ENCODE measurements around the gene PPP2R2B.

Gene PPP2R2B

DNA sequence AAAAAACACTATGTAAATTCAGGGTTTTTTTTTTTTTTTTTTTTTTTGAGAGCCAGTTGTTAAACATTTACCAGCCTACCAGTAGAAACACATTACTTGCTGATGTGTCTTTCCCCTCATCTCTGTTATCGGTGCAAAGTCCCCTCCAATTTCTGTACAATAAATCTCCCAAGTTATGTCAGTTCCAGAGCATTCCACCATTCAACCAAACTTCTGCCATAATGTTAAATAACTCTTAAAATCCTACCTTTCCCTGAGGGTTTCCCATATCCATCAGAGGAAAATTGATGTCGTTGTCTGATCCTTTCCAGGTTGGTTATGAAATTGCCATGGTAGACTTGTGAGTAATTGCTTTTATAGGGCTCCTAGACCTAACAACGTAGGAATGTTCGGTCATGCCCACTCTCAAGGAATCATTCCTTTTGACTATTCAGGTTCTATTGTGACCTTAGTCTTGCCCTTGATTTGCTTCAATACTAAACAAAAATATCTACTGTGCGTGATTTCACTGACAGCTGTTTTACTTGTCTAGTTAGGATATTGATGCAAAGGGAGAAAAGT lies 5.6 kb upstream of the PPP2R2B start:
- no peaks in the 10 kb centered on the region for H3K9me3 ChIP-seq (ENCODE audit: control insufficient read depth in 1 of 2, low read length in 2 of 2)
- H3K4me1 ChIP-seq (ENCODE audit: control insufficient read depth in 1 of 2, insufficient read depth in 2 of 2, low read length in 2 of 2): no peaks in the 10 kb centered on the region
- no peak overlapping the region for H3K27ac ChIP-seq (ENCODE audit: low read length)
- H3K4me3 ChIP-seq (ENCODE audit: low read depth in 1 of 2, low read length in 2 of 2): no peak overlapping the region
- no peaks in the 10 kb centered on the region for H3K36me3 ChIP-seq (ENCODE audit: control insufficient read depth in 1 of 2, insufficient read depth in 2 of 2, low read length in 2 of 2)
- H3K27me3 ChIP-seq (ENCODE audit: low read depth, low read length): no peaks in the 10 kb centered on the region

DNA sequence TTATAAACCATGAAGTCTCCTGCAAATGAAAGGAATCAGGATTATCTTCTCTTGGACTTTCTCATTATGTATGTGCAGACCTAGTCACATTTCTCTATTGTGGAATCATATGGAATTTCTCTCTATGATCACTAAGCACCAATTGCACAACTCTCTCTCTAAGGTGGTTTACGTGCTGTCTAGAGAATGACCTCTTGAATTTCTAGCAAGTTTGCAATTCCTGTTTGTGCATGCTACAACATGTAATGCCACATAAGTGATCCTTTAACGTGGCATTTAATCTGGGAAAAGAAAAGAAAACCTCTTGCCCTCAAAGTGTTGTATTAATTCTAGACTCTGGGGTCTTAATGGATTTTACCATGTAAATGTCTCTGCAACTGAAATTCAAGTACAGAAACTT lies 5.0 kb upstream of the PPP2R2B start:
- Histone ChIP-seq H3K4me1 (ENCODE audit: control insufficient read depth in 1 of 2, insufficient read depth in 2 of 2, low read length in 2 of 2) (peaks cover 0 to 6% of the 10 kb centered on the region in 2 donors), H3K4me3 (ENCODE audit: low read depth in 1 of 2, low read length in 2 of 2) (no peak overlapping the region), H3K27me3 (ENCODE audit: low read depth, low read length) (no peaks in the 10 kb centered on the region), H3K9me3 (ENCODE audit: control insufficient read depth in 1 of 2, low read length in 2 of 2) (no peaks in the 10 kb centered on the region), H3K27ac (ENCODE audit: low read length) (no peak overlapping the region), H3K36me3 (ENCODE audit: control insufficient read depth in 1 of 2, insufficient read depth in 2 of 2, low read length in 2 of 2) (no peaks in the 10 kb centered on the region)

DNA sequence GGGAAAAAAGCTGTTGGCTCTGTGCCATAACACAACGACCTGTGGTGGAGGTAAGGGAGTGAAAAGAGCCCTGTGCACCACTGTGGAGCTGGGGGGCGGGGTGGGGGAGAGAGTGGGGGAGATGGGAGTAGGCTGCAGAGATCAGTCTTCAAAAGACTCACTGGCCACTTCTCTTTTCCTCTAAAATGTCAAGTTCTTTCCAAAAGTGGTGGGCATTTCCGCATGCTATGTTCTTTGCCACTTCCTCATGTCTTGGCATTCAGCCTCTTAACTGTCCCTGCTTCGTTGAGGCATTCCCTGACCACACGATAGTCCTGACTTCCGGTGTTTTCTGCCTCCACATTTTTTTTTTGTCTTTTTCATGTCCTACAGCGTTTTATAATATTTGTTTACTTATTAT lies 2.4 kb upstream of the PPP2R2B start:
- no peaks in the 10 kb centered on the region for H3K36me3 ChIP-seq (ENCODE audit: control insufficient read depth in 1 of 2, insufficient read depth in 2 of 2, low read length in 2 of 2)
- no peak overlapping the region for H3K4me3 ChIP-seq (ENCODE audit: low read depth in 1 of 2, low read length in 2 of 2)
- no peaks in the 10 kb centered on the region for H3K9me3 ChIP-seq (ENCODE audit: control insufficient read depth in 1 of 2, low read length in 2 of 2)
- no peaks in the 10 kb centered on the region for H3K27me3 ChIP-seq (ENCODE audit: low read depth, low read length)
- H3K4me1 ChIP-seq (ENCODE audit: control insufficient read depth in 1 of 2, insufficient read depth in 2 of 2, low read length in 2 of 2): peaks cover 0 to 16% of the 10 kb centered on the region in 2 donors
- H3K27ac ChIP-seq (ENCODE audit: low read length): no peak overlapping the region

DNA sequence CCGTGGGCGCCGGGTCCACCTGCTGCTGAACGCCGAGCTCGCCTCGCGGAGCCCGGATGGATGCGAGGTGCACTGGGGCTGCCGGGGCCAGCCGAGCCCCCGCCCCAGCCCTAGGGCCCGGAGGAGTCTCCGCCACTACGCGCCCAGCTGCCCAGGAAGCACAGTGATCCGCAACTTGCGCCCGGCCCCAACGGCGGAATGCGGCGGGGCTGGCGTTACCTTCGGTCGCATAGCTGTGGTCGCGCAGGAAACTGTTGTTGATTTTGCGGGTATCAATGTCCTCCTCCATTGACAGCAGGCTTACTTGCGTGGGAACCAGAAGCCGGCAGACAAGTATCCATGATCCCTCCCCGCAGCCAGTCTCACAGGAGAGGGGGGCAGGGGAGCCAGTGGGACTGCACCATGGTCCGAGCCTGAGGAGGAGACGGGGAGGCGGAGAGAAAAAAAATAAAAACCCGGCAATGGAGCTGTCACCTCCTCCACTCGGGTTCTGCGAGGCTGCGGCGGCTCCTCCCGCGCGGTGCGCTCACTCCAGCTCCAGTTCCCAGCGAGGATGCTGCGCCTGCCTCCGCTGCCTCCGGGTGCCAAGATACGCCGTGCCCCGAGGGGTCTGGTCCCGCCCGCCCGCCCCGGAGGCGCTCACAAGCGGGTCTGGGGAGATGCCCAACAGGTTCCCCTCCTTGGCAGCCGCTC lies 628 bp downstream of the PPP2R2B start:
- H3K4me1 ChIP-seq (ENCODE audit: control insufficient read depth in 1 of 2, insufficient read depth in 2 of 2, low read length in 2 of 2): peaks cover 0 to 16% of the 10 kb centered on the region in 2 donors
- no peaks in the 10 kb centered on the region for H3K27me3 ChIP-seq (ENCODE audit: low read depth, low read length)
- H3K4me3 ChIP-seq (ENCODE audit: low read depth in 1 of 2, low read length in 2 of 2): peak overlapping the region; percentile 34 to 67
- no peaks in the 10 kb centered on the region for H3K9me3 ChIP-seq (ENCODE audit: control insufficient read depth in 1 of 2, low read length in 2 of 2)
- H3K36me3 ChIP-seq (ENCODE audit: control insufficient read depth in 1 of 2, insufficient read depth in 2 of 2, low read length in 2 of 2): no peaks in the 10 kb centered on the region
- no peak overlapping the region for H3K27ac ChIP-seq (ENCODE audit: low read length)

DNA sequence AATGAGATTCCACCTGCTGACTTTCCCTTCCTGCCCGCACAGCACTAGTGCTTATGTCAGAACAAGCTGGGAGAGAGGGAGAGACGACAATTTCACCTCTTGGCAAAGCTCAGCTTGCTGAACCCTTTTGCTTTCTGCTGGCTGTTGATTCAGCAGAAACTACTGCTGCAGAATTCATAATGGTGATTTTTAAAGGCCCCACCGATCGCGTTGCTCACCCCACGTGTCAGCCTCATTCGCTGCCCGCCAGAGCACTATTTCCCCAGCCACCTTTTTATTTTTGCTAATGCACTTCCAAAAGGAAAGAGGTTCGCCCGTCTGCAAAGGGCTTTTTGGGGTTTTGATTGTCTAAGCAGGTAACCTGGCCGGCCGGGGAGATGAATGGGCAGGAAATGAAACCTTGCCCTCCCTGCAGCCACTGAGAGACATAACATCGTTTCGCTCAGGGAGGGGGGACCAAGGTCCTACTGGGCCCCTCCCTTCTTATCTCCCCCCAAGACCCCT lies 1.3 kb downstream of the PPP2R2B start:
- Histone ChIP-seq H3K27me3 (ENCODE audit: low read depth, low read length) (no peaks in the 10 kb centered on the region), H3K36me3 (ENCODE audit: control insufficient read depth in 1 of 2, insufficient read depth in 2 of 2, low read length in 2 of 2) (no peaks in the 10 kb centered on the region), H3K9me3 (ENCODE audit: control insufficient read depth in 1 of 2, low read length in 2 of 2) (no peaks in the 10 kb centered on the region), H3K27ac (ENCODE audit: low read length) (no peak overlapping the region), H3K4me3 (ENCODE audit: low read depth in 1 of 2, low read length in 2 of 2) (peak overlapping the region; percentile 34 to 67), H3K4me1 (ENCODE audit: control insufficient read depth in 1 of 2, insufficient read depth in 2 of 2, low read length in 2 of 2) (peaks cover 0 to 16% of the 10 kb centered on the region in 2 donors)

DNA sequence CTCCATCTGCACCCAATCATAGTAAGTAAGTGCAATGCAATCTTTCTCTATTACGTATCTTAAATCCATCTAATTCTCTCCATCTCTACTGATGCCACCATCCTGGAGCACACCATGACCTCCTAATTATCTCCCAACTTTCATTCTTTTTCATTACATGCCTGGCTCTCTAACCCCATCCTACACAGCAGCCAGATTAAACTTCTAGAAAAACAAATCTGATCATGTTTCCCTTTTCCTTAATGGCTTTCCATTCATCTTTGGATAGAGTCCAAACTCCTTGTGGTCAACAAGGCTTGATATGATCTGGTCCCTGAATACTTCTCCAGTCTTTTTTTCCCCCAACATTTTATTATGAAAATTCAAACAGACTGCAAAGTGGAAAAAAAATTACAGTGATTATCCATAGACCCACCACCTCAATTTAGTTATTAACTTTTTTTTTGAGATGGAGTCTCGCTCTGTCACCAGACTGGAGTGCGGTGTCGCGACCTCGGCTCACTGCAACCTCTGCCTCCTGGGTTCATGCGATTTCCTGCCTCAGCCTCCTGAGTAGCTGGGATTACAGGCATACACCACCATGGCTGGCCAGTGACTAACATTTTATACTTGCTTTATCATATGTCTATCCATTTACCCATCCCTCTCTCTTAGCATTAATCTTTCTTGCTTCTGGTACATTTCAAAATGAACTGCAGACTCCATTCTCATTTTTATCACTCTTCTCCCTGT lies 5.2 kb downstream of the PPP2R2B start:
- no peak overlapping the region for H3K4me3 ChIP-seq (ENCODE audit: low read depth in 1 of 2, low read length in 2 of 2)
- peaks cover 0 to 9% of the 10 kb centered on the region in 2 donors for H3K4me1 ChIP-seq (ENCODE audit: control insufficient read depth in 1 of 2, insufficient read depth in 2 of 2, low read length in 2 of 2)
- H3K27me3 ChIP-seq (ENCODE audit: low read depth, low read length): no peaks in the 10 kb centered on the region
- no peak overlapping the region for H3K27ac ChIP-seq (ENCODE audit: low read length)
- no peaks in the 10 kb centered on the region for H3K9me3 ChIP-seq (ENCODE audit: control insufficient read depth in 1 of 2, low read length in 2 of 2)
- H3K36me3 ChIP-seq (ENCODE audit: control insufficient read depth in 1 of 2, insufficient read depth in 2 of 2, low read length in 2 of 2): no peaks in the 10 kb centered on the region

DNA sequence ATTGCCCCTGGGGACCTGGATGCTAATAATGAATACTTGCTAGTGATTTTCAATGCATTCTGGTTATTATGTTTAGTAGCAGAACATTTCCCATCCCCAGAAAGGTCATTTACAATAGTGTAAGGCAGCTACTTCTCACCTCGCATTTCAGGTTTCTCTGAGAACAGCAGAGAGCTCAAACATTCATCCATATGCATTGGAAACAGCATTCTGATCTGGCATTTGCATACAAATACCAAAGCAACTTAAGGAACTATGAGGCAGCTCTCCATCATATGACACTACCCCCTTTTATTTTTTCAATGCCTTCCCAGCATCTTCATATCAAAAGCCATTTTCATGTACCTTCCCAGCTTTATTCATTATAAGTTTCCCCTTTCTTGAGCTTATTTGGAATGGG lies 6.4 kb downstream of the PPP2R2B start:
- no peaks in the 10 kb centered on the region for H3K9me3 ChIP-seq (ENCODE audit: control insufficient read depth in 1 of 2, low read length in 2 of 2)
- H3K4me1 ChIP-seq (ENCODE audit: control insufficient read depth in 1 of 2, insufficient read depth in 2 of 2, low read length in 2 of 2): no peaks in the 10 kb centered on the region

DNA sequence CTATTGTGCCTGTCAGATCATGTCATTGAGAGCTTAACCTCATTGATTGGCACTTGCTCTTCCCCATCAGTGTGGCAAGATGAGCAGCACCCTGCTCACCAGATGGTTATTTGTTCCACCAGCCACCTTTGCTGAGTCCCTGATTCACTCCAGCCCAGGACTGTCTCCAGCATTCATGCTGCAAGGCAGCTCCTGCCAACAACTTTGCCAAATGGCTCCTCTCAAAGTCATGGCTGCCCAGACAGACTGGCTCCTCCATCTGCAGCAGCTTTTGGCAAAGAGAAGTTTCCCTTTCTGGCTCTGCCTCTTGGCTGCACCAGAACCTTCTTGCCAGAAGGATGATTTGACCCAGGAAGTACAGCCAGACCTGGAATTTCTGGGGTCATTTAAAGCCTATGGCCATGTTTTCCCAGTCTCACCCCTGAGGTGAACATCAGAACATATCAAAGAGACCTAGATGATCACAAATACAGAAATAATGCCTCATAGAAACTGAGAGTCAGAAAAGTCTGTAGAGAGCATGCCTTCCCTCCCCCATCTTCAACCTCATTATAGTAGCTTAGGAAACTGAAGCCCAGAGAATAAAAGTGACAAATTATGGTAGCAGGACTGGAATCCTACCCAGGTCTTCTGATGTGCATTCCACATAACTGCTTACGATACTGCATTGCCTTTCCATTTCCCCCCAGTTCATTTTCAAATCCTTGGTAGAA lies 10.4 kb downstream of the PPP2R2B start:
- no peaks in the 10 kb centered on the region for H3K36me3 ChIP-seq (ENCODE audit: control insufficient read depth in 1 of 2, insufficient read depth in 2 of 2, low read length in 2 of 2)
- H3K9me3 ChIP-seq (ENCODE audit: control insufficient read depth in 1 of 2, low read length in 2 of 2): no peaks in the 10 kb centered on the region
- H3K27ac ChIP-seq (ENCODE audit: low read length): no peak overlapping the region
- H3K4me3 ChIP-seq (ENCODE audit: low read depth in 1 of 2, low read length in 2 of 2): no peak overlapping the region
- H3K4me1 ChIP-seq (ENCODE audit: control insufficient read depth in 1 of 2, insufficient read depth in 2 of 2, low read length in 2 of 2): no peaks in the 10 kb centered on the region
- H3K27me3 ChIP-seq (ENCODE audit: low read depth, low read length): no peaks in the 10 kb centered on the region

More for the DNA sequence above, 6.4 kb downstream of the PPP2R2B start:
- no peak overlapping the region for H3K27ac ChIP-seq (ENCODE audit: low read length)
- no peaks in the 10 kb centered on the region for H3K27me3 ChIP-seq (ENCODE audit: low read depth, low read length)
- H3K4me3 ChIP-seq (ENCODE audit: low read depth in 1 of 2, low read length in 2 of 2): no peak overlapping the region
- H3K36me3 ChIP-seq (ENCODE audit: control insufficient read depth in 1 of 2, insufficient read depth in 2 of 2, low read length in 2 of 2): no peaks in the 10 kb centered on the region

DNA sequence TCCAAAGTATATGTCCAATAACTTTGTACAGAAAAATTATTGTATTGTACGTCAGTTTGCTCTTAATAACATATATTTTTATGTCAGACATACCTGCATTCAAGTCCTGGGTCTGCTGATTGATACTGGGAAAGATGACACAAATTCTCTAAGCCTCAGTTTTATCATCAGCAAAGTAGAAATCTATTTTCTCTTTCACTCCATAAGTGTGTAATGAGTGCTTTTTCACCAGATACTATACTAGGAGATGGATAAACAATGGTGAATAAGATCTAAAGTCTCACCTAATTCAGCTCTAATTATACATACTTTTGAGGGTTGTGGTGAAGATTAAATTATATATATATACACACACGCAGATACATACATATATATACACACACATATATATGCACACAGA lies 12.3 kb downstream of the PPP2R2B start:
- Histone ChIP-seq H3K27ac (ENCODE audit: low read length) (no peak overlapping the region), H3K4me1 (ENCODE audit: control insufficient read depth in 1 of 2, insufficient read depth in 2 of 2, low read length in 2 of 2) (no peaks in the 10 kb centered on the region), H3K27me3 (ENCODE audit: low read depth, low read length) (no peaks in the 10 kb centered on the region), H3K9me3 (ENCODE audit: control insufficient read depth in 1 of 2, low read length in 2 of 2) (no peaks in the 10 kb centered on the region), H3K36me3 (ENCODE audit: control insufficient read depth in 1 of 2, insufficient read depth in 2 of 2, low read length in 2 of 2) (no peaks in the 10 kb centered on the region), H3K4me3 (ENCODE audit: low read depth in 1 of 2, low read length in 2 of 2) (no peak overlapping the region)

DNA sequence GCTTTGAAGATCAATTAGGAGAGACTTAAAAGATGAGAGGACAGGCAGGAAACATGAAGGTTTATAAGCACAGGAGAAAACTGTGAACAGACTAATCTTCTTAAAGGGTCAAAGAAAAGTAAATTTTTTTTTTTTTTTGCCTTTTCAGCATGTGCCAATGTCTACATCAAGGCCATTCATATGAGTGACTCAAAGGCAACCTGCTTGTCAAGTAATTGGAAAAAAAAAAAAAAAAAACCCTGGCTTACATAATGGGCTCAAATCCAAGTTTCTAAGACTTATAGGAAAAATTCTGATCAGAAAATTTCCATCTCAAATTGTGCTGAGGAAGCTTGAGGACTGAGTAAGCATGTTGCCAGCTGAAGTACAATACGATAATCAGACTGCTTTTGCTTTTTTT lies 15.9 kb downstream of the PPP2R2B start:
- Histone ChIP-seq H3K27ac (ENCODE audit: low read length) (no peak overlapping the region), H3K9me3 (ENCODE audit: control insufficient read depth in 1 of 2, low read length in 2 of 2) (no peaks in the 10 kb centered on the region), H3K4me3 (ENCODE audit: low read depth in 1 of 2, low read length in 2 of 2) (no peak overlapping the region), H3K36me3 (ENCODE audit: control insufficient read depth in 1 of 2, insufficient read depth in 2 of 2, low read length in 2 of 2) (no peaks in the 10 kb centered on the region), H3K27me3 (ENCODE audit: low read depth, low read length) (no peaks in the 10 kb centered on the region), H3K4me1 (ENCODE audit: control insufficient read depth in 1 of 2, insufficient read depth in 2 of 2, low read length in 2 of 2) (no peaks in the 10 kb centered on the region)

DNA sequence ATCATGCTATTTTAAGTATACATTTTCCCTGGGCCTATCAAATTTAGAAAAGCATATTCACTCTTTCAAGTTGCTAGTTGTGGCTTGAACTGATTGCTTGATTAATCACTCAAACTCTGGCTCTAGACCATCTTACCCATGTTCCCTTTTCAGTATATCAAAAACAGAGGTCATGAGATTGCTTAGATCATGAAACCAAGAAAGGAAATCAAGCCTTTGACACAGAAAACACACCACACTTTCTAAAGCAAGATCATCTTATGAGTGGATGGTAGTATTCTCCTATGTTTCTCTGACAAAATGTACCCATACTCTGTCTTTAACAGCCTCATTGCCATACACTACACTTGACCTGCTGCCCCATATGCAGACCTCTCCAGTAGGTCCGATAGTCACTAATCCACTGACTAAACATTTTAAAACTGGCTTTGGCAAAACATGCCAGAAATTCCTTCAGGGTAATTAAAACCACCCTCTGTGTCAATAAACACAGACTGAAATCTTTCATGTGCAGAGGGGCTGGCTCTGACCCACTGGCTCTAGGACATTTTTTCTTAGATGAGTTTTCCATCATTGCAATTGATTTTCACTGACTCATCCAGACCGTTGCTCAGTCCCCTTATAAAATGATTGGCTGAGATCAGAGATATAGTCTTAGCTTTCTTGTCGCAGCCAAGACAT lies 18.2 kb downstream of the PPP2R2B start:
- Histone ChIP-seq H3K27ac (ENCODE audit: low read length) (no peak overlapping the region), H3K9me3 (ENCODE audit: control insufficient read depth in 1 of 2, low read length in 2 of 2) (no peaks in the 10 kb centered on the region), H3K4me1 (ENCODE audit: control insufficient read depth in 1 of 2, insufficient read depth in 2 of 2, low read length in 2 of 2) (no peaks in the 10 kb centered on the region), H3K27me3 (ENCODE audit: low read depth, low read length) (no peaks in the 10 kb centered on the region), H3K4me3 (ENCODE audit: low read depth in 1 of 2, low read length in 2 of 2) (no peak overlapping the region), H3K36me3 (ENCODE audit: control insufficient read depth in 1 of 2, insufficient read depth in 2 of 2, low read length in 2 of 2) (no peaks in the 10 kb centered on the region)

Data from muscle layer of duodenum (tissue), 2 donors.